SJCRH30 (cell line): Measurements from ENCODE around the gene FMN1. TPM values are rescaled to one million over a fixed set of nuclear protein-coding genes. Genes with fewer than 3 reads are reported as not detected.
A peak's percentile ranks its signal among the peaks of the same experiment; 100 is the strongest.

Experiments
- DNase-seq, 2 experiments: peaks; one replicate each; pipeline ENCODE4 v3.0.0-alpha.2; 2015 to 2020
- H3K27ac ChIP-seq: fragments of 250-450 bp; sonication (Bioruptor Pico); 2 replicates; pipeline ENCODE4 v1.5.1; 2020; ENCODE audit warnings: mild to moderate bottlenecking, moderate library complexity
- H3K27me3 ChIP-seq: fragments of 250-450 bp; sonication (Bioruptor Pico); 2 replicates; pipeline ENCODE4 v1.5.1; 2020; ENCODE audit warnings: mild to moderate bottlenecking, moderate library complexity
- H3K36me3 ChIP-seq: fragments of 250-450 bp; sonication (Bioruptor Pico); 2 replicates; pipeline ENCODE4 v1.5.1; 2020; ENCODE audit warnings: mild to moderate bottlenecking, moderate library complexity
- H3K4me1 ChIP-seq: fragments of 250-450 bp; sonication (Bioruptor Pico); 2 replicates; pipeline ENCODE4 v1.5.1; 2020; ENCODE audit warnings: mild to moderate bottlenecking, moderate library complexity
- H3K4me3 ChIP-seq: fragments of 250-450 bp; sonication (Bioruptor Pico); 2 replicates; pipeline ENCODE4 v1.5.1; 2020; ENCODE audit warnings: mild to moderate bottlenecking, moderate library complexity
- H3K9me3 ChIP-seq: fragments of 250-450 bp; sonication (Bioruptor Pico); replicated peaks from 2 replicates; pipeline ENCODE4 v1.5.1; 2020; ENCODE audit warnings: mild to moderate bottlenecking, moderate library complexity
- total RNA-seq: library from RNA; depleted of rRNA; stranded (reverse); fragments of >200 nt; shearing (Covaris generic); gene quantifications from 2 replicates; pipeline ENCODE4 v1.2.3, GENCODE V29; 2014

The FMN1 gene
- total RNA-seq, 1 experiment from 2014 or later = 21.2 TPM

DNA sequence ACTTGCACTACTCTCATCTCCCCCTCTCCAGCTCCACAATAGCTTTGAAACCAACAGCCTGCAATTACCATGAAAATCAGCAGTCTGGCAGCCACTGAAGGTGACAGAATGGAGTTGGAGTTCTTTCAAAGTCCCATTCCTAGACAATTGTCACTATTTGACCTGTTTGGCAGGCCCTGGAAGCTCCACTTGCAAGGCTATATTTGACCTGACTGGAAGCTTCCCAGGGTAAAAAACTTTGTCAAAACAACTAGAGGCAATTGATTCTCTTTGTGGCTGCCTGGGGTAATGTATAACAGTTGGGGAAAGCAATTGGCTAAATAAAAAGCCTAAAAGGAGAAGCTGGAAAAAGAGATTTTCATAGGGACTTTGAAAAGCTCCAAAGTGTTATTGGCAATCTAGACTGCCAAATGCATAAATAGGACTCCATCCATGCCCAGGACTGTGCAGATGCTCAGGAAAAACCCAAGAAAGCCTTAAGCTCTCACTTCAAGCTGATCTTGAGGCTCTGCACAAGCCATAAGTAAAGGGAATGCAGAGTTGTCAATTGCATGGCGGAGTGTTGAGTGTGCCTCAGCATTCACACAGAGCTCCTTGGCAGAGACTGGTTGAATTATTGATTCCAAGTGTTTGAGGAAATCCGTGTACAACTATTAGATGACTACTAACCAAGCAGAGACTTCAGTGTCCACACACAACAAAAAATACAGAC, 458.4 kb downstream of the FMN1 start:
- Histone ChIP-seq H3K4me3 (no peak overlapping the region), H3K27ac (no peak overlapping the region), H3K9me3 (0 out of 2 replicates have a peak, but pooled peaks cover 3% of the 10 kb centered on the region), H3K36me3 (peaks cover 14% of the 10 kb centered on the region), H3K27me3 (no peaks in the 10 kb centered on the region), H3K4me1 (no peaks in the 10 kb centered on the region)
- no peak for DNase-seq

DNA sequence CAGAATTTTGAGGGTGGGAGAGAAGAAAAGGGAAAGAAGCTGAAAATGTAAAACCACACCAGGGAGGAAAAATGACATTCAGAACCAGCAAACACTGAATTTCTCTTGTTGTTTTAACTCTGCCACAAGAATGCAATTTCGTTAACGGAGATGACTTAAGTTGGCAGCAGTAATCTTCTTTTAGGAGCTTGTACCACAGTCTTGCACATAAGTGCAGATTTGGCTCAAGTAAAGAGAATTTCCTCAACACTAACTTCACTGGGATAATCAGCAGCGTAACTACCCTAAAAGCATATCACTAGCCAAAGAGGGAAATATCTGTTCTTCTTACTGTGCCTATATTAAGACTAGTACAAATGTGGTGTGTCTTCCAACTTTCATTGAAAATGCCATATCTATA, 461.2 kb downstream of the FMN1 start:
- Histone ChIP-seq H3K27ac (no peak overlapping the region), H3K9me3 (no peaks in the 10 kb centered on the region), H3K4me1 (no peaks in the 10 kb centered on the region), H3K4me3 (no peak overlapping the region), H3K27me3 (no peaks in the 10 kb centered on the region), H3K36me3 (peaks cover 14% of the 10 kb centered on the region)
- no peak for DNase-seq

DNA sequence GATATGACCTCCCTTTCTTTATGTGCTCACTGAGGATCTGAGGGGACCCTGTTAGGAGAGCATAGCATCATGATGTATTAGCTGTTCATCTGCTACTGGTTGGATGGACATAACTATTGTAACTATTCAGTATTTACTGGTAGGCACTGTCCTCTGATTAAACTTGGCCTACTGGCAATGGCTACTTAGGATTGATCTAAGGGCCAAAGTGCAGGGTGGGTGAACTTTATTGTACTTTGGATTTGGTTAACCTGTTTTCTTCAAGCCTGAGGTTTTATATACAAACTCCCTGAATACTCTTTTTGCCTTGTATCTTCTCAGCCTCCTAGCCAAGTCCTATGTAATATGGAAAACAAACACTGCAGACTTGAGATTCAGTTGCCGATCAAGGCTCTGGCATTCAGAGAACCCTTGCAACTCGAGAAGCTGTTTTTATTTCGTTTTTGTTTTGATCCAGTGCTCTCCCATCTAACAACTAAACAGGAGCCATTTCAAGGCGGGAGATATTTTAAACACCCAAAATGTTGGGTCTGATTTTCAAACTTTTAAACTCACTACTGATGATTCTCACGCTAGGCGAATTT, 461.8 kb downstream of the FMN1 start:
- H3K9me3 ChIP-seq = no peaks in the 10 kb centered on the region
- no peaks in the 10 kb centered on the region for H3K4me1 ChIP-seq
- no peak for DNase-seq
- H3K36me3 ChIP-seq = peaks cover 14% of the 10 kb centered on the region
- H3K27ac ChIP-seq = no peak overlapping the region
- H3K4me3 ChIP-seq = no peak overlapping the region
- H3K27me3 ChIP-seq = no peaks in the 10 kb centered on the region

DNA sequence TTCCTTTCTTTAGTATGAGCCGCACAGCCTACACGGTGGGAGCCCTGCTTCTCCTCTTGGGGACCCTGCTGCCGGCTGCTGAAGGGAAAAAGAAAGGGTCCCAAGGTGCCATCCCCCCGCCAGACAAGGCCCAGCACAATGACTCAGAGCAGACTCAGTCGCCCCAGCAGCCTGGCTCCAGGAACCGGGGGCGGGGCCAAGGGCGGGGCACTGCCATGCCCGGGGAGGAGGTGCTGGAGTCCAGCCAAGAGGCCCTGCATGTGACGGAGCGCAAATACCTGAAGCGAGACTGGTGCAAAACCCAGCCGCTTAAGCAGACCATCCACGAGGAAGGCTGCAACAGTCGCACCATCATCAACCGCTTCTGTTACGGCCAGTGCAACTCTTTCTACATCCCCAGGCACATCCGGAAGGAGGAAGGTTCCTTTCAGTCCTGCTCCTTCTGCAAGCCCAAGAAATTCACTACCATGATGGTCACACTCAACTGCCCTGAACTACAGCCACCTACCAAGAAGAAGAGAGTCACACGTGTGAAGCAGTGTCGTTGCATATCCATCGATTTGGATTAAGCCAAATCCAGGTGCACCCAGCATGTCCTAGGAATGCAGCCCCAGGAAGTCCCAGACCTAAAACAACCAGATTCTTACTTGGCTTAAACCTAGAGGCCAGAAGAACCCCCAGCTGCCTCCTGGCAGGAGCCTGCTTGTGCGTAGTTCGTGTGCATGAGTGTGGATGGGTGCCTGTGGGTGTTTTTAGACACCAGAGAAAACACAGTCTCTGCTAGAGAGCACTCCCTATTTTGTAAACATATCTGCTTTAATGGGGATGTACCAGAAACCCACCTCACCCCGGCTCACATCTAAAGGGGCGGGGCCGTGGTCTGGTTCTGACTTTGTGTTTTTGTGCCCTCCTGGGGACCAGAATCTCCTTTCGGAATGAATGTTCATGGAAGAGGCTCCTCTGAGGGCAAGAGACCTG, 463.5 kb downstream of the FMN1 start:
- H3K27ac ChIP-seq = no peak overlapping the region
- no peak for DNase-seq

DNA sequence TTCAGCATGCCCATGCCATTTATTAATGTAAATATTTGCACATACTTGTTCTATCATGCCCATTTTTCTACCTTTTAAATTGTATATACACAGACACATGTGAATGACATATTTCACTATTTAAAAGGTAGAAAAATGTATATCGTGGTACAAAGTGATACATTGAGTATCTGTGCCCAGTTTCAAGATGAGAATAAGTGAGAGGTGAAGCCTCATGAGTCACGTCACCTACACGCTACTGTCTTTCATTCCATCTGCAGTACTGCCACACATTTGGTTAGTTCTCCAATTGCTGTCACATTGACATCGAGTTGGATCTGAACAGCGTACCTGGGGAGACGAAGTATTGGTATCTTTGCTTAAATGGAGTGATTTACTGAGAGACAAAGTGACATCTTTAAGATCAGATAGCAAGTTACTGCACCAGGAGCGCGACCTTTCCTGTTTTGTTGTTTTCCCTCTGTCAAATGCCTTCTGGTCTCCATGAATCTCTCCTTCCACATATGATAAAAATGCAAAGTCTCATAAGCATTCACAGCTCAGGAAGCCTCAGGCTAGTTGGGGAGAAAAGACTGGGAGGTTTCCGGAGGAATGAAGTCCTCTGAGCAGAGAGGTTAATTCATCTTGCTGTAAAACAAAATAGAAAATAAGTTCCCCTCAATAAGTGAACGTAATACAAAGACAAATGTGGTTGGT, 464.7 kb downstream of the FMN1 start:
- Histone ChIP-seq H3K36me3 (peaks cover 14% of the 10 kb centered on the region), H3K27me3 (no peaks in the 10 kb centered on the region), H3K9me3 (peaks cover 8% of the 10 kb centered on the region), H3K27ac (no peak overlapping the region), H3K4me1 (no peaks in the 10 kb centered on the region), H3K4me3 (no peak overlapping the region)
- DNase-seq = no peak

More for the DNA sequence above, 463.5 kb downstream of the FMN1 start:
- Histone ChIP-seq H3K9me3 (peaks cover 4% of the 10 kb centered on the region), H3K4me3 (no peak overlapping the region), H3K36me3 (peaks cover 14% of the 10 kb centered on the region), H3K4me1 (no peaks in the 10 kb centered on the region), H3K27me3 (no peaks in the 10 kb centered on the region)

DNA sequence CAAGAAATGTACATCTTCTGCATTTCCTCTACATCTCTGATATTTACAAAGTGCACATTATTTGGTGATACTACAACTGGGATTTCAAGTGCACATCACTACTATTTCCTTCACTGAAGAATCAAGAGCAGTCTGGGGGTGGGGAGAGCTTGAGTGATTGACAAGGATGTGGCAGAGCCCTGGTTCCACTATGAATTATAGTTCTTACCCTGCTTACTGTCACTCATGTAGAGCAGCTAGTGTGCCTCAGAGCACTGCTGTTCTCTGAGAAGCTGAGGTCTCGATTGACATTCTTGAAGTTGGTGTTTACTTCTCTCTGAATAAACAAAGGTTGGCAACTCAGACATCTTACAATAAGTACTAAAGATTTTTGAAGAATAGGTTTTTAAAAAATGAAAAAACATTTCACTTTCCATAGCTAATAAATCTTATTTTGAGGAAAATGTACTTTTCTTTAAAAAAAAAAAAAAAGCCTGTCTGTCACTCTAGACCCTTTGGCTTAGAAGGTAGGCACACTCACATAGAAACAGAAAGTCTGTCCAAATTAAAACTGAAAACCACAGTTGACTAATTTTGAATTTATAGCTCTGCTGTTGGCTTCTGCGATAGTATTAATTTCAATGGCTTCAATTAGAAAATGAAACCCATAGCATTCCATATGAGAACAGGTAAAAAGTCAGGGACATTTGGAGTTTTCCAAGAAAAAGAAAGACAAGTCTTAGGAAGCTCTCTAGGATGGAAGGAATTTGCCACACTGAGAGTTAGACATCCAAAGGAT, 471.2 kb downstream of the FMN1 start:
- no peaks in the 10 kb centered on the region for H3K4me1 ChIP-seq
- no peak overlapping the region for H3K27ac ChIP-seq
- no peaks in the 10 kb centered on the region for H3K27me3 ChIP-seq
- peaks cover 9% of the 10 kb centered on the region for H3K9me3 ChIP-seq
- peaks cover 11% of the 10 kb centered on the region; the same call in 1 of the 2 replicates for H3K36me3 ChIP-seq
- no peak overlapping the region for H3K4me3 ChIP-seq
- DNase-seq = no peak

DNA sequence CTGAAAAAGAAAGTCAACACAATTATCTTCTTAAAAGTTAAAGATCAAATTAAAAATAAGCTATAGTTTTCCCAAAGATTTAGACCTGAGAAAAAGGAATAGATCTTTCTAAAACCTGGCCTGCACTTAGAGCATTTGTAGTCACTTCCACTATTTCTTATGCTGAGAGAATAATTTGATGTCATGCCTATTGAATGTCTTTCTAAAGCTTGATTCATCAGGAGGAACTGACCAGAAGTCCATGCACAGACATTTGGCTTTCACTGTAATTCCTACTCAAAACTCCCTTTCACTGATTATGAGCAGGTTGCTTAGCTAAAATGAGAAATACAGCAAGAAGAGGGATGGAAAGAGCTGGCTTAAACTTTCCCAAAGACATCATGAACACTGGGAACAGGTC, 472.4 kb downstream of the FMN1 start:
- no peak overlapping the region for H3K27ac ChIP-seq
- H3K4me3 ChIP-seq = no peak overlapping the region
- no peaks in the 10 kb centered on the region for H3K27me3 ChIP-seq
- peaks cover 9% of the 10 kb centered on the region for H3K9me3 ChIP-seq
- no peaks in the 10 kb centered on the region for H3K4me1 ChIP-seq
- no peak for DNase-seq
- H3K36me3 ChIP-seq = peaks cover 11% of the 10 kb centered on the region; the same call in 1 of the 2 replicates

DNA sequence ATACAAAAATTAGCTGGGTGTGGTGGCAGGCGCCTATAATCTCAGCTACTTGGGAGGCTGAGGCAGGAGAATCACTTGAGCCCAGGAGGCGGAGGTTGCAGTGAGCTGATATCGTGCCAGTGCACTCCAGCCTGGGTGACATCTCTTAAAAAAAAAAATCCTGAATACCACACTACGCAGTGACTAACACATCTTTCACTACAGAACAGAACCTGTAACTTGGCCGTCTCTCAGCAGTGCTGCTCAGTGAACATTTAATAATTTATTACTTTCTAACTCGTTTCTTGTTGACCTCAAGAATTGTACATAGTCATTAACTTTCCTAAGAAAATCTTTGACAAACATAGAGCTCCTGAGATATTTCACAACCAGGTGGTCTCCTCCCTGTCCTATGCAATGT, 472.9 kb downstream of the FMN1 start:
- Histone ChIP-seq H3K4me1 (no peaks in the 10 kb centered on the region), H3K27ac (no peak overlapping the region), H3K36me3 (peaks cover 11% of the 10 kb centered on the region; the same call in 1 of the 2 replicates), H3K4me3 (no peak overlapping the region), H3K9me3 (peaks cover 9% of the 10 kb centered on the region), H3K27me3 (no peaks in the 10 kb centered on the region)
- no peak for DNase-seq

DNA sequence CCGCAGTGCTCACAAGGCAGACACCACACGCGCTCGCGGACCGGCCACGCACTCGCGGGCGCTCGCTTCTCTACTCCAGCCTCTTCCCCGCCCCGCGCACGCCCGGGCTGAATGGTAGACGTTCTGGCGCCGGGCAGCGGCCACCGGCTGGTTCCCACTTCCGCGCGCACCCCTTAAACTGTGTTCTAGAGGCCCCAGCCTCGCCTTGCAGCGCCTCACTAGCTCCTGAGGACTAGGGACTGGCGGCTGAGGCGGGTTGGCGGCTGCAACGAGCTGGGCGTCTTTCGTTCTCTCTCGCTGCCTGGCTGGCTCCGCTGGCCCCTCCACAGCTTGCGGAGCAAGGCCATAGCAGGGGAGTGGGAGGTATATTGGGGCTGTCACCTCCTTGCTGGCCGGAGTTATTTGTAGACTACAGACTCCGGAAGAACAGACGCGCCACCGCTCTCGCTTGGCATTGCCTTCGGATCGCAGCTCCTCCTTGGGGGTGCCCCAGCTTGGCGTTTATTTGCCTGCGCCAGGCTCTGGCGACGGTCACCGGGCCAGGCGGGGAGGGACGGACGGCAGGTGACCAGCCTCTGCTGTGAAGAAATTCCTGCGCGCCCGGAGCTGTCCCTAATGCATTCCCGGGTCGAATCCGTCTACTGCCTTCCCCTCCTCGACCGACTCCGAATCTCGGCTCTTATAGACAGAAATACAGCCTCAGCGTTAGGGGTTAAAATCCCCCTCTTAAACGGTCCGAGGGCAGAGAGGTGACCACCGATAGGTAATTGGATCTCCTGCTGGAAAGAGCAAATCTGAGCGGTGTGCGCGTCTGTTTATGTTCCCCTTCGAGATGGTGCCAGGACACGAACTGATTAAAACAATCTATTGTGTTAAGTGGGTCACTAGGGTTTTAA, 475.4 kb downstream of the FMN1 start:
- Histone ChIP-seq H3K27me3 (no peaks in the 10 kb centered on the region), H3K4me1 (peaks cover 15% of the 10 kb centered on the region), H3K9me3 (no peaks in the 10 kb centered on the region), H3K36me3 (peaks cover 11% of the 10 kb centered on the region; the same call in 1 of the 2 replicates), H3K4me3 (peak overlapping the region; percentile 77), H3K27ac (peak overlapping the region; percentile 97)
- peak; percentile 47 to 57 for DNase-seq

DNA sequence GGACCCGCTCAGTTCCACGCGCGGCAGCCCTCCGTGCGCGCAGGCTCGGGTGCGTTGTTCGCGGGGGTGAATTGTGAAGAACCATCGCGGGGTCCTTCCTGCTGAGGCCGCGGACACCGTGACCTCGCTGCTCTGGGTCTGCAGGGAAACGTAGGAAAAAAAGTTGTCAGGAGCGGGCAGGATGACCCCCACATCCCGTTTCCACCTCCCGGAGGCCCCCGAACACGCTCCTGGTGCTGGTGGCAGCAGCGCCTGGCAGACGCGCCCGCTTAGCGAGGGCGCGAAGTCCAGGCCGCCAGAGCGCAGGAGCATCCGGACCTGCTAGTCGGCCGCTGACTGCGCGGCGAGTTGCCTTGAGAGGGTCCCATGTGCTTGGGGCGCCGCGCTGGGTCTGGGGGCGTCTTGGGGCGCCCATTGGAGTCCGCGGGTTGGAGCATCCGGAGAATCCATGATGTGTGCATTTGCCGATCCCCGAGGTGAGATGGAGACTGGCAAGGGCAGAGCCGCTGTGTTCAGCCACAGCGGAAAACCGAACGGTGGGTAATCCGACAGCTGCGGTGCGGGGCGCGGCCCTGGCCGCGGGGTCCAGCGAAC, 476.2 kb downstream of the FMN1 start:
- Histone ChIP-seq H3K36me3 (peaks cover 11% of the 10 kb centered on the region; the same call in 1 of the 2 replicates), H3K27ac (peak overlapping the region; percentile 97), H3K4me3 (peak overlapping the region; percentile 77), H3K4me1 (peaks cover 15% of the 10 kb centered on the region), H3K9me3 (no peaks in the 10 kb centered on the region), H3K27me3 (no peaks in the 10 kb centered on the region)
- DNase-seq = peak; percentile 37 to 51

DNA sequence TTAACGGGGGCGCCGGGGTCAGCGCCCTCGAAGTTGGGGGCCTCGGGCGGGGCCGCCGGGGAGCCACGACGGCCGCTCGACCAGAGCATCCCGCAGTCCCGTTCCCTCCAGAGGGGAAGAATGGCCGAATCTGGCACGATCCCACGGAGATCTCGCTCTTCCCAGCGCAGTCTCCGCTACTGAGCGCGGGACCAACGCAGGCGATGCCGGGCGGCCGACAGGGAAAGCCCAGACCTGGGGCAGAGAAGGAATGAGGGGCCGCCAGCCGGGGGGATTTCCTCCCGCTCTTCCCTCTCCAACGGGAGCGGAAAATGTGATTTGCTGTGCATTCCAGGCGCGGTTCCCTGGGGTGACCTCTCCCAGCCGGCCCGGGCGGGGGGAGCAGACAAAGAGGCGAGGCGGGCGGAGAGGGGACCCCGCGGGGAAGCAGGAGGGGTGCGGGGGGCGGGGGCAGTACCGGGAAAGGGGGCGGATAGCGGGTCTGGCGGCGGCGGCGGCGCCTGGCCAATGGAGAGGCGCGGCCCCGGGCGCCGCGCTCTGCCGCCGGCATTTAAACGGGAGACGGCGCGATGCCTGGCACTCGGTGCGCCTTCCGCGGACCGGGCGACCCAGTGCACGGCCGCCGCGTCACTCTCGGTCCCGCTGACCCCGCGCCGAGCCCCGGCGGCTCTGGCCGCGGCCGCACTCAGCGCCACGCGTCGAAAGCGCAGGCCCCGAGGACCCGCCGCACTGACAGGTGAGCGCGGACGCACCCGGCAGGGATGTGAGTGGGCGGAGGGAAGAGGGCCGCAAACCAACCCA, 476.9 kb downstream of the FMN1 start, which contains the start of gene GREM1:
Gene GREM1, plus strand, starts transcription at position 579 of the 801 bp plus-strand sequence. CDS start 12,687 bp downstream, outside the sequence.
- Histone ChIP-seq H3K9me3 (no peaks in the 10 kb centered on the region), H3K4me3 (peak within 1 kb of the TSS; percentile 77), H3K4me1 (peaks cover 15% of the 10 kb centered on the region), H3K27me3 (no peaks in the 10 kb centered on the region), H3K27ac (peak within 1 kb of the TSS; percentile 97), H3K36me3 (peaks cover 4% of the 10 kb centered on the region; the same call in 1 of the 2 replicates)
- DNase-seq = peak; percentile 78 to 85

DNA sequence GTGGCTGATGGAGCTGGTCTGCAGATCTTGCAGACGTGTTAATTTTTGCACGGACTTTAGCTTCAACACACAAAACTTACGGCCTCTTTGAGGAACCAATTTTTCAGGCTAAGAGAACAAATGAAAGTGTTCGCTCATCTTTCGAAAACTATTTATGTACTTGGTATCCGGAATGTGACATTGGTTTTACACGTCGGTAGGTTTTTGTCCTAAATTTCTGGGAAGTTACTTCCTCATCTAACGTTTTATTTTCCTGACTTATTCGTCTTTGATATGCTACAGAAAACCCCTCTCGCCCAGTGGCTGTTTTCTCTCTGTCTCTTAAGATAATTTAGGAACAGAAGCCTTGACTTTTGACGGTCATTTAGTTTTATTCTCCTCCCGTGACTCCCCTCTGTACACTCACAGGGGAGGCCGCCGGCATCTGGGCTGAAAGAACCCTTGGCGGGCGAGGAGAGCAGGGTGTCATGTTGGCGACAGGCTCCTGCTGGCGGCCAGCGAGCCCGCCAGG, 477.5 kb downstream of the FMN1 start:
- no peaks in the 10 kb centered on the region for H3K36me3 ChIP-seq
- H3K4me3 ChIP-seq = peak overlapping the region; percentile 77
- no peaks in the 10 kb centered on the region for H3K27me3 ChIP-seq
- no peaks in the 10 kb centered on the region for H3K9me3 ChIP-seq
- peaks cover 15% of the 10 kb centered on the region for H3K4me1 ChIP-seq
- peak overlapping the region; percentile 97 for H3K27ac ChIP-seq
- peak in 1 of 2 experiments; percentile 45 for DNase-seq
